GOT3 (cell line): Measurements from ENCODE around the gene ZNF410.

Source experiments
- DNase-seq: peaks from one replicate; lab custom pipeline; 2025; ENCODE audit warnings: mixed read lengths; lab: John Stamatoyannopoulos, UW

The ZNF410 gene

GRCh38 chr14:73949752-73950734 is 63.4 kb downstream of the ZNF410 start, which contains the start of the genes COQ6 and FAM161B:
Gene COQ6, plus strand, starts transcription at chr14:73950302. Its CDS starts 31 bp downstream, at chr14:73950333.
Gene FAM161B, minus strand, starts transcription at chr14:73950094. Its CDS starts 68 bp downstream, at chr14:73950026.
- peak; percentile 73 for DNase-seq

DNA sequence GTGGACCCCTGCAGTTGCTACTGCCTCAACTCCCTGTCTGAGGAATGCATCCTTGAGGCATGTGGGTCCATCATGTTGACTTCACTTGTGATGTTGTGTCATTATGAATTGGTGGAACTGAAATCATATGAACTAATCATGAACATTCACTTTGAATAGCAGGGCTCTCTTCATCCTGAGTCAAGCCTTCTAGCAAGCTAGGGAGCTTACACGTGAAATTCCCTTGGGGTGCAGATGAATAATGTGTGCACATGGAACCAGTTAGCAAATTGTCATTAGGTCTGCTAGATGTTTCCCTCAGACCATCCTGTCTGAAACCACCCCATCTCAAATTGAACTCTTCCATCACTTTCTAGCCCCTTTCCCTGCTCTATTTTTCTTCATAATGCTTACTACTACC is 67.1 kb downstream of the ZNF410 start:
- no peak for DNase-seq

DNA sequence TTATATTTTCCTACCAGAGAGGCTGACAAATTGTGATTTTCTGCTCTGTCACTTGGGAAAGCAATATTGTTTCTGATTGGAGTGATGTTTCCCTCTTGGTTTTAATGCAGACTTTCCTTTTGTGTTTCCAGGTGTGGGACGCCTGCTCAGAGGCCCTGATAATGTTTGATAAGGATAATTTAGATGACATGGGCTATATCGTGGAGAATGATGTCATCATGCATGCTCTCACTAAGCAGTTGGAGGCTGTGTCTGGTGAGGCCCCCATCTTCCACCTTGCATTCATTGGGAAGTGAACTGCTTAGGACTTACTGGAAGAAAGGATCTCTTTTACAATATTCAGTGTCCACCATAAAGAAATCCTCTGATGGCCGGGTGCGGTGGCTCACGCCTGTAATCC is 69.0 kb downstream of the ZNF410 start:
- no peak for DNase-seq

DNA sequence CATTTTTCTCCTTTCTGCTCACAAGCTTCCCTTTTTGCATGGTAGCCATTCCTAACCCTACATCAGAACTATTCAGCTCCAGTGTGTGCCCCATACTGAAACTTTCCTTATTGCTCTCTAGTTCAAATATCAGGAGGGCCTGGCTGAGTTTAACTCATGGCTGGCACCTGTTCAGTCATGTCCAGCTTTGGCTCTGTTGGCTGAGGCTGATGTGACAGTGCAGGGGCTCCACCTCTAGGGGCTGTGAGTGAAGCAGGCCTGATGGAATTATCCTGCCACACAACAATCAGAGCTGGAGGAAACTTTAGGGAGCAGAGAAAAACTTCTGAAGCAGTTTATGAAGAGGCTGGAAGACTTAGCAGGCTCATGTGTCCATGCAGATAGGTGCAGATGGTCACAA is 71.9 kb downstream of the ZNF410 start:
- no peak for DNase-seq

DNA sequence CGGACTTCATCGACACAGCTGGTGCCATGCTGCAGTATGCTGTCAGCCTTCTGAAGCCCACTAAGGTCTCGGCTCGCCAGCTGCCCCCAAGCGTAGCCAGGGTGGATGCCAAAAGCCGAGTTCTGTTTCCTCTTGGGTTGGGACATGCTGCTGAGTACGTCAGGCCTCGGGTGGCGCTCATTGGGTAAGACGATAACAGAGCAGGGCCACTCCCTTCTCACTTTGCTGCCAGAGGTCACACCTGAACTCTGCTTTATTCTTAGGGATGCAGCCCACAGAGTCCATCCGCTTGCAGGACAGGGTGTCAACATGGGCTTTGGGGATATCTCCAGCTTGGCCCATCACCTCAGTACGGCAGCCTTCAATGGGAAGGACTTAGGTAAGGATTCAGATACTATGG is 74.5 kb downstream of the ZNF410 start:
- DNase-seq, result no peak

DNA sequence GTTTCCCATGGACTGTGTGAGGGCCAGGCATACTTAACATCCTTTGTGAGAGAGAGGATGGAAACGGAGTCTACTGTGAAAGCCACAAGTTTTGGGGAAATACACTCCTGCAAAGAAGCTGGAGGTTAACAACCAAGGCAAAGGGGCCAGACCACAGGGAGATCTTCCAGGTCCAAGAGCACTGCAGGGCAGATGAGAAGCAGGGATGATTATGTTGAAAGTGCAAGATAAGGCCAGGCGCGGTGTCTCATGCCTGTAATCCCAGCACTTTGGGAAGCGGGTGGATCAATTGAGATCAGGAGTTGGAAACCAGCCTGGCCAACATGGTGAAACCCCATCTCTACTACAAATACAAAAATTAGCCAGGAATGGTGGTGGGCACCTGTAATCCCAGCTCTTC is 78.6 kb downstream of the ZNF410 start:
- no peak for DNase-seq

- no peak for DNase-seq
Measured at GRCh38 chr14:73968885-73969284, 82.2 kb downstream of the ZNF410 start.

DNA sequence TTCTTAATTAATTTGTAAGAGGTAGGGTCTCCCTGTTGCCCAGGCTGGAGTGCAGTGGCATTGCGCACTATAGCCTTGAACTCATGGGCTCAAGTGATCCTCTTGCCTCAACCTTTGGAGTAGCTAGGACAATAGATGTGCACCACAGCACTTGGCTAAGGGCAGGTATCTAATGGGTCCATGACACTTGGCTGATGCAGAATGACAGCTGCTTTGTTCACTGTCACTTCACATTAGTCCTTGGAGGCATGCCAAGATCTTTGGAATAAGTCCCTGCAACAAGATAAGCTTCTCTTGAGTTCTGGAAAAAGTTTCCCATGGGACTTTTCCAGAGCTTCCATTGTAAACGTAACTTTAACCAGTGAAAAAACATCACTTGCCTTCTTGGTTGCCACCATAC is 86.8 kb downstream of the ZNF410 start:
- DNase-seq, result no peak

DNA sequence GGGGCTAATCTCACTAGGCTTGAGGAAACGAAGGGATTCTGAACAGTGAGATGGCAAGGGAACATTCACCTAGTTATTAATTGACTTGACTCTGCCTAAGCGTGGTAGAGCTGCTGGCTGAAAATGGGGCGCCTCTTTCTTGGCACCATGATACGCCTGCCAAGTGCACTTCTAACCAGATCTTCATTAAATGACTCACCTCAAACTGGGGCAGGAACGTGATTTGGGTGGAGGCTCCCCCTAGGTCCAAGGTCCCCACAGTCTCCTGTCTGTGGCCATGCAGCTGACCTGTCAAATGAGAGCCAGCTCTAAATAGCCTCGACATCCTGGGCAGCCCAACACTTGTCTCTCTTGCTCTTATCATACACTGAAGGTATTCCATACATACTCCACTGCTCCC is 89.5 kb downstream of the ZNF410 start:
- no peak for DNase-seq

DNA sequence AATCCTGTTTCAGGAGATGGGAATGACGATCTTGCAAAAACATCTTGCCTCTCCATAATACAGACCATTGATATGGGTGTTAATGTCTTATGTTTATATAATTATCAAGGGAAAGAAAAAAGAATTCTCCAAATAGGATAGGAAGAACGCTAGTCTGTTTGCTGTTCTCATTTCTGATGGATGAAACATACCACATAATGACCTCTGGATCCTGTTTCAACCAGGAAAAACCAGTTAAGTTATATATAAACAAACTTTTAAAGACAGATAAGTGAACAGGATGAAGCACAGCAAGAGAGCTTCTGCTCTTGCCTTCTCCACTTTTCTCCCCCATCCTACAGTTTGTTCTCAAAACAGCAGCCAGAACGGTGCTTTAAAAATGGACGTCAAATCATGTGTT is 91.2 kb downstream of the ZNF410 start:
- no peak for DNase-seq
